Upper lobe of left lung (tissue), 4 donors: ENCODE results near the gene FOXP1.

Experiments used
- EP300 ChIP-seq, 4 donors: sonication (generic); formaldehyde crosslinking; IDR thresholded peaks; one replicate each; pipeline ENCODE4 v1.5.1; 2017; ENCODE audit warnings: antibody characterized with exemption in 4 of 4, control low read depth in 2 of 4
- POLR2A ChIP-seq, 4 donors: fragments of 450-650 bp; IDR thresholded peaks; one replicate each; pipeline ENCODE4 v1.5.1; 2016 to 2017; ENCODE audit warnings: antibody characterized with exemption in 4 of 4, mild to moderate bottlenecking in 2 of 4
- TF ChIP-seq, protein P1 (sequence below), 6 experiments: fragments of 450-650 bp in 4 of 6; fragments of 200-600 bp in 2 of 6; sonication (generic) in 2 of 6; IDR thresholded peaks; one replicate each; pipeline ENCODE4 v1.5.1; 2016 to 2019; ENCODE audit warnings: antibody characterized with exemption in 6 of 6

DNA sequence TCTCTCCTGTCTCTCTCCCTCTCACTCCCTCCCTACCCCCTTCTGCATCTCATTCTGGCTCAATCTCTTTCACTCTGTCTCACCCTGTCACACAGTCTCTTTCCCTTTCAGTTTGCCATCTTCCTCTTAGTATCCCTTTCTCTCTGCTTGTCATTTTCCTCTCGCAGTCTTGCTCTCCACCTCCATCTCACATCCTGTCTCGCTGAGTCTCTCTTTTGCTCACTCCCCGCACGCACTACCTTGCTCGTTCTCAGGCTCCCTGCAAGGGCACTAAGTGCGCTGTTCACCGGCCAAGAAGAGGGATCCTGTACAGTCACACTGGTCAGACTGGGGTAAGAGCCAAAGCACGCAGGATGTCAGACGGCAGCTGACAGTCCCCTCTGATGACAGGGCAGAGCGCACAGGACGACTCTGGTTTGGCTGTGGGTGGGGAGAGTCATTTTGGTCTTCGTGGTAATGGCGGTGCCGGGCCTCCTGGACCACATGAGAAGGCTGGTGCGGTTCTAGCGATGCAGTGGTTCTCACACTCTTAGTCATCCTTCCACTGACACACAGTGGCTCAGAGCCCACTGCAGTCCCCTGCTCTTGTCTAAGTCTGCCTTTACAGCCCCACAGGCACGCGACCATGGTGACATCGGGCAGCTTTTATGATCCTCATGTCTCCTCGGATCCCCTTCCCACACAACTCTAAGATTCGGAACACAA is 356.8 kb downstream of the FOXP1 start:
- TF ChIP-seq, protein P1, sequence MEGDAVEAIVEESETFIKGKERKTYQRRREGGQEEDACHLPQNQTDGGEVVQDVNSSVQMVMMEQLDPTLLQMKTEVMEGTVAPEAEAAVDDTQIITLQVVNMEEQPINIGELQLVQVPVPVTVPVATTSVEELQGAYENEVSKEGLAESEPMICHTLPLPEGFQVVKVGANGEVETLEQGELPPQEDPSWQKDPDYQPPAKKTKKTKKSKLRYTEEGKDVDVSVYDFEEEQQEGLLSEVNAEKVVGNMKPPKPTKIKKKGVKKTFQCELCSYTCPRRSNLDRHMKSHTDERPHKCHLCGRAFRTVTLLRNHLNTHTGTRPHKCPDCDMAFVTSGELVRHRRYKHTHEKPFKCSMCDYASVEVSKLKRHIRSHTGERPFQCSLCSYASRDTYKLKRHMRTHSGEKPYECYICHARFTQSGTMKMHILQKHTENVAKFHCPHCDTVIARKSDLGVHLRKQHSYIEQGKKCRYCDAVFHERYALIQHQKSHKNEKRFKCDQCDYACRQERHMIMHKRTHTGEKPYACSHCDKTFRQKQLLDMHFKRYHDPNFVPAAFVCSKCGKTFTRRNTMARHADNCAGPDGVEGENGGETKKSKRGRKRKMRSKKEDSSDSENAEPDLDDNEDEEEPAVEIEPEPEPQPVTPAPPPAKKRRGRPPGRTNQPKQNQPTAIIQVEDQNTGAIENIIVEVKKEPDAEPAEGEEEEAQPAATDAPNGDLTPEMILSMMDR (IDR thresholded peaks at IDR 0.05): no peak
- TF ChIP-seq POLR2A (IDR thresholded peaks at IDR 0.05) (peak in 1 of 4 donors; percentile 30), EP300 (IDR thresholded peaks at IDR 0.05) (no peak)
